Activated naive CD8-positive, alpha-beta T cell (primary cell): ENCODE measurements around the gene MYO9B.
"Not testable (repeated sequence)": the region's sequence is repeated elsewhere in the genome, so short reads cannot be mapped to it uniquely, and the experiment has no call there.

ENCODE experiments used
- H3K27ac Mint-ChIP-seq: one replicate; pipeline ENCODE4 v1.8.0; 2021; ENCODE audit warnings: mixed read lengths
- H3K27me3 Mint-ChIP-seq: one replicate; pipeline ENCODE4 v1.8.0; 2021; ENCODE audit warnings: mixed read lengths
- H3K36me3 Mint-ChIP-seq: one replicate; pipeline ENCODE4 v1.8.0; 2021; ENCODE audit warnings: mixed read lengths
- H3K4me1 Mint-ChIP-seq: one replicate; pipeline ENCODE4 v1.8.0; 2021; ENCODE audit warnings: low read depth, mixed read lengths
- H3K4me3 Mint-ChIP-seq: one replicate; pipeline ENCODE4 v1.8.0; 2021; ENCODE audit warnings: mild to moderate bottlenecking, mixed read lengths
- H3K9me3 Mint-ChIP-seq: one replicate; pipeline ENCODE4 v1.8.0; 2021; ENCODE audit warnings: low read depth, mixed read lengths

Gene MYO9B

GRCh38 chr19:17172624-17173345 is 97.2 kb downstream of the MYO9B start:
- Mint-ChIP-seq H3K9me3 (no peaks in the 10 kb centered on the region), H3K36me3 (no peaks in the 10 kb centered on the region), H3K4me1 (peaks cover 2% of the 10 kb centered on the region), H3K4me3 (no peak overlapping the region), H3K27ac (no peak overlapping the region), H3K27me3 (no peaks in the 10 kb centered on the region)

GRCh38 chr19:17178291-17178690 is 102.7 kb downstream of the MYO9B start:
- Mint-ChIP-seq H3K4me1 (peaks cover 5% of the 10 kb centered on the region), H3K27me3 (no peaks in the 10 kb centered on the region), H3K9me3 (no peaks in the 10 kb centered on the region), H3K36me3 (no peaks in the 10 kb centered on the region), H3K27ac (no peak overlapping the region), H3K4me3 (no peak overlapping the region)

GRCh38 chr19:17180997-17181702 is 105.6 kb downstream of the MYO9B start:
- H3K27ac Mint-ChIP-seq, result no peak overlapping the region
- no peaks in the 10 kb centered on the region for H3K9me3 Mint-ChIP-seq
- H3K27me3 Mint-ChIP-seq, result no peaks in the 10 kb centered on the region
- H3K4me3 Mint-ChIP-seq, result no peak overlapping the region
- peaks cover 21% of the 10 kb centered on the region for H3K4me1 Mint-ChIP-seq
- no peaks in the 10 kb centered on the region for H3K36me3 Mint-ChIP-seq

- no peaks in the 10 kb centered on the region for H3K27me3 Mint-ChIP-seq
- peaks cover 21% of the 10 kb centered on the region for H3K4me1 Mint-ChIP-seq
- H3K4me3 Mint-ChIP-seq, result peak overlapping the region; percentile 83
- peak overlapping the region; percentile 98 for H3K27ac Mint-ChIP-seq
- H3K36me3 Mint-ChIP-seq, result no peaks in the 10 kb centered on the region
- H3K9me3 Mint-ChIP-seq, result no peaks in the 10 kb centered on the region
Observed at GRCh38 chr19:17183271-17183761, 107.7 kb downstream of the MYO9B start.

- Mint-ChIP-seq H3K27me3 (no peaks in the 10 kb centered on the region), H3K27ac (peak overlapping the region; percentile 98), H3K36me3 (no peaks in the 10 kb centered on the region), H3K4me3 (peak overlapping the region; percentile 83), H3K9me3 (no peaks in the 10 kb centered on the region), H3K4me1 (peaks cover 21% of the 10 kb centered on the region)
Observed at GRCh38 chr19:17183858-17184321, 108.3 kb downstream of the MYO9B start.

- Mint-ChIP-seq H3K36me3 (no peaks in the 10 kb centered on the region), H3K4me3 (peak overlapping the region; percentile 83), H3K4me1 (peaks cover 21% of the 10 kb centered on the region), H3K9me3 (no peaks in the 10 kb centered on the region), H3K27ac (peak overlapping the region; percentile 98), H3K27me3 (no peaks in the 10 kb centered on the region)
Observed at GRCh38 chr19:17184371-17184841, 108.8 kb downstream of the MYO9B start.

GRCh38 chr19:17185590-17185989 is 110.0 kb downstream of the MYO9B start:
- Mint-ChIP-seq H3K27ac (no peak overlapping the region), H3K36me3 (no peaks in the 10 kb centered on the region), H3K27me3 (no peaks in the 10 kb centered on the region), H3K4me3 (no peak overlapping the region), H3K9me3 (no peaks in the 10 kb centered on the region), H3K4me1 (peaks cover 21% of the 10 kb centered on the region)

GRCh38 chr19:17191736-17192135 is 116.2 kb downstream of the MYO9B start:
- H3K36me3 Mint-ChIP-seq, H3K27me3 Mint-ChIP-seq, H3K27ac Mint-ChIP-seq, H3K4me1 Mint-ChIP-seq, H3K9me3 Mint-ChIP-seq, H3K4me3 Mint-ChIP-seq: not testable (repeated sequence)

GRCh38 chr19:17192751-17193150 is 117.2 kb downstream of the MYO9B start:
- no peaks in the 10 kb centered on the region for H3K9me3 Mint-ChIP-seq
- no peaks in the 10 kb centered on the region for H3K27me3 Mint-ChIP-seq
- no peak overlapping the region for H3K4me3 Mint-ChIP-seq
- no peaks in the 10 kb centered on the region for H3K4me1 Mint-ChIP-seq
- H3K27ac Mint-ChIP-seq, result no peak overlapping the region
- peaks cover 5% of the 10 kb centered on the region for H3K36me3 Mint-ChIP-seq

GRCh38 chr19:17194608-17195007 is 119.0 kb downstream of the MYO9B start:
- no peak overlapping the region for H3K4me3 Mint-ChIP-seq
- no peaks in the 10 kb centered on the region for H3K9me3 Mint-ChIP-seq
- no peaks in the 10 kb centered on the region for H3K27me3 Mint-ChIP-seq
- H3K36me3 Mint-ChIP-seq, result peaks cover 5% of the 10 kb centered on the region
- H3K27ac Mint-ChIP-seq, result no peak overlapping the region
- H3K4me1 Mint-ChIP-seq, result no peaks in the 10 kb centered on the region

GRCh38 chr19:17195106-17195505 is 119.5 kb downstream of the MYO9B start:
- Mint-ChIP-seq H3K9me3 (no peaks in the 10 kb centered on the region), H3K27ac (no peak overlapping the region), H3K27me3 (no peaks in the 10 kb centered on the region), H3K4me3 (no peak overlapping the region), H3K4me1 (no peaks in the 10 kb centered on the region), H3K36me3 (peaks cover 5% of the 10 kb centered on the region)

- Mint-ChIP-seq H3K4me1 (no peaks in the 10 kb centered on the region), H3K4me3 (no peak overlapping the region), H3K9me3 (no peaks in the 10 kb centered on the region), H3K27me3 (no peaks in the 10 kb centered on the region), H3K36me3 (peaks cover 5% of the 10 kb centered on the region), H3K27ac (no peak overlapping the region)
Observed at GRCh38 chr19:17196610-17197009, 121.0 kb downstream of the MYO9B start.

- no peaks in the 10 kb centered on the region for H3K4me1 Mint-ChIP-seq
- no peaks in the 10 kb centered on the region for H3K9me3 Mint-ChIP-seq
- no peak overlapping the region for H3K4me3 Mint-ChIP-seq
- H3K36me3 Mint-ChIP-seq, result peaks cover 10% of the 10 kb centered on the region
- H3K27me3 Mint-ChIP-seq, result no peaks in the 10 kb centered on the region
- no peak overlapping the region for H3K27ac Mint-ChIP-seq
Observed at GRCh38 chr19:17197666-17198065, 122.1 kb downstream of the MYO9B start.

GRCh38 chr19:17200408-17201079 is 125.0 kb downstream of the MYO9B start:
- Mint-ChIP-seq H3K4me1 (no peaks in the 10 kb centered on the region), H3K4me3 (no peak overlapping the region), H3K36me3 (peaks cover 10% of the 10 kb centered on the region), H3K9me3 (no peaks in the 10 kb centered on the region), H3K27me3 (no peaks in the 10 kb centered on the region), H3K27ac (no peak overlapping the region)

GRCh38 chr19:17202249-17202648 is 126.7 kb downstream of the MYO9B start:
- H3K36me3 Mint-ChIP-seq, result peaks cover 4% of the 10 kb centered on the region
- no peaks in the 10 kb centered on the region for H3K4me1 Mint-ChIP-seq
- no peaks in the 10 kb centered on the region for H3K9me3 Mint-ChIP-seq
- H3K4me3 Mint-ChIP-seq, result no peak overlapping the region
- H3K27ac Mint-ChIP-seq, result no peak overlapping the region
- H3K27me3 Mint-ChIP-seq, result no peaks in the 10 kb centered on the region
